Effector CD4-positive, alpha-beta T cell (primary cell): Measurements from ENCODE around the gene KLK8.
"Not testable (repeated sequence)": the region's sequence is repeated elsewhere in the genome, so short reads cannot be mapped to it uniquely, and the experiment has no call there.

ENCODE experiments used
- DNase-seq: peaks from one replicate; pipeline ENCODE4 v3.0.0-alpha.2; 2020

Gene KLK8

GRCh38 chr19:51016798-51017683 lies 15.6 kb upstream of the KLK8 start:
- DNase-seq, result peak; percentile 5

- no peak for DNase-seq
Measured at GRCh38 chr19:51015691-51016267, 14.4 kb upstream of the KLK8 start.

- no peak for DNase-seq
Measured at GRCh38 chr19:51014242-51014641, 12.8 kb upstream of the KLK8 start.

DNA sequence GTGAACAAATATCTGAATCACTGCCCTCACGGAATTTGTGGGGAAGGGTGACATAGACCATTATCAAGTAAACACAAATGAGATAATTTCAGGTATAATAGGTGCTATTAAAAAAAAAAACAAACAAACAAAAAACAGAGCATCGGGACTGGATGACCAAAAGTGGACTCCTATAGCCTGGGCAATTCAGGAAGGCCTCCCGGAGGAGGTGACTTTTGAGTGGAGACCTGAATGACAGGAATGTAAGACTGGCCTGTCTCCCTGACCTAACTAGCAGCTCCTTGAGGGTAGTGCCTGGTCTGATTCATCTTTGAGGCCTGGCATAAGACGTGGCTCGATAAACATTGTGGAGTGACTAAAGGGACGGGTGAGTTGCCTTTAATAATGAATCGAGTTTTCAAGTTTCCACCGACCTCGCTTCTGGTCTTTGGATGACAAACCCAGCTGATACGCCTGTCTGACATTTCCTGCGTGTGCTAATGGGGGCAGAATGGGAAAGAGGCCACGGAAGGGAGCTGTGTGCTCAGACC lies 11.3 kb upstream of the KLK8 start:
- no peak for DNase-seq

- DNase-seq, result no peak
Measured at GRCh38 chr19:51010066-51010795, 8.8 kb upstream of the KLK8 start.

GRCh38 chr19:51009061-51009891 lies 7.9 kb upstream of the KLK8 start:
- no peak for DNase-seq

- no peak for DNase-seq
Measured at GRCh38 chr19:51007488-51007887, 6.1 kb upstream of the KLK8 start.

GRCh38 chr19:51006406-51006805 lies 5.0 kb upstream of the KLK8 start:
- no peak for DNase-seq

GRCh38 chr19:51005248-51005647 lies 3.8 kb upstream of the KLK8 start:
- no peak for DNase-seq

DNA sequence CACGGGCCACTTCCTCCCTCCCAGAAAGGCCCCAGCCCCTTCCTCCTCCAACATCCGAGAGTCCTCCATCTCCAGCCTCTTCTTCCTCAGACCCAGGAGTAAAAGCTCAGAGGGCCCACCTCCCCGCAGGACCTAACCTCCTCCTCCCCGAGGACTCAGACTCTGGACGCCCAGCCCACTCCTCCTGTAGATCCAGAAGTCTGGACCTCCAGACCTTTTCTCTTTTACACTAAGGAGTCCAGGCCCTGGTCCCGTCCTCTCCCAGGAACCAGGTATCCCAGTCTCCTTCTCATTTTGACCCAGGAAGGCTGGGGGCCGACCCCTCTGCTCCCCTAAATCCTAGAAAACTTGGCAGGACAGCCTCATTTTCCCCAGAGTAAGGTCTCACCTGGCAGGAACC lies 1.9 kb upstream of the KLK8 start:
- DNase-seq, result no peak

DNA sequence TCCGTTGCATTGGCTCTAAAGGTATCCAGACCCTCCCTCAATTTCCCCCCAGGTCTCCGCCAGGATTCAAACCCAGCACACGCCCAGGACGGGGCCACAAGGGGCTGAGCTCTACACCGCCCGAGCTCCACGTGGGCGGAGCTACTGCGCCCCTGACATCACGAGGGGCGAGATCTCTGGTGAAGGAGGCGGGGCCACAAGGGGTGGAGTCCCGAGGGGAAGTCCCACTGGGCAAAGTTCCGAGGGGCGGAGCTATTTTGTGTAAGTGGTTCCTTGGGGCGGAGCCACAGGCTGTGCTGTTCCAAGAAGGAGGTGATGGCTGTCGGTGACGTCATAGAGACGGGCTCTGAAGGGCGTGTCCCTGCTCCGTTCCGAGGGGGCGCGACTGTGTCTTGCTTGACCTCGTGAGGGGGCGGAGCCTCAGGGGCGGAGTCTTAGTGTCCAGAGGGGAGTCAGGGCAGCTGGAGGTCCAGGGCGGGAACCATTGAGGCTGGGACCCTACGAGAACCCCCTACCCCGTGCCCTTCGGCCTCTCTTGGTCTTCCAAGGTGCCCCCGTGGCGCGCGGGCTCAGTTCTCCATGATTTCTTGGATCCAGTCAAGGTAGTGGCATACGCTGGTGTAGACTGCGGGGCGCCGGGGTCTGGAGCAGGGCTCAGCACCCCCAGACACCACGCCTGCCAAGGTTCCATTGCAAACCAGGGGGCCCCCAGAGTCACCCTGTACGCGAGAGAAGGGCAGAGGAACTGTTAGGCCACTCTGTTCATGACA lies 1.3 kb upstream of the KLK8 start:
- DNase-seq, result no peak

- DNase-seq, result no peak
Measured at GRCh38 chr19:51002089-51002532, 707 bp upstream of the KLK8 start.

DNA sequence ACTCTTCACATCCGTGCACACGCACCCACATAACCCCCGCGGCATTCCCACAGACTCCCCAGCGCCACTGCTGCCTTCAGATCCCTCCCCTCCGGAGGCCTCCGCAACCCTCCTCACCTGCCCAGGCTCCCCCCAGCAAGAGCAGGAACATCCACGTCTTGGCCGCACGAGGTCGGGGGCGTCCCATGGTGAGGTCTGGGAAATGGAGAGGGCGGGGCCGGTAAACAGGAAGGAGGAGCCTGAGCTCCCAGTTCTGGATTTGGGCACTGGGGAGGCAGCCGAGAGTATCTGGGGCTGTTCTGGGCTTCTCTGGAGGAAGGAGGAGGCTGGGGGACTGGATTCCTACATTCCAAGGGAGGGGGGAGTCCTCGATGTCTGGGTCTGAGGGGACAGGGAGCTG lies 423 bp downstream of the KLK8 start:
- DNase-seq, result no peak

- DNase-seq, result no peak
Measured at GRCh38 chr19:51000426-51000825, 978 bp downstream of the KLK8 start.

DNA sequence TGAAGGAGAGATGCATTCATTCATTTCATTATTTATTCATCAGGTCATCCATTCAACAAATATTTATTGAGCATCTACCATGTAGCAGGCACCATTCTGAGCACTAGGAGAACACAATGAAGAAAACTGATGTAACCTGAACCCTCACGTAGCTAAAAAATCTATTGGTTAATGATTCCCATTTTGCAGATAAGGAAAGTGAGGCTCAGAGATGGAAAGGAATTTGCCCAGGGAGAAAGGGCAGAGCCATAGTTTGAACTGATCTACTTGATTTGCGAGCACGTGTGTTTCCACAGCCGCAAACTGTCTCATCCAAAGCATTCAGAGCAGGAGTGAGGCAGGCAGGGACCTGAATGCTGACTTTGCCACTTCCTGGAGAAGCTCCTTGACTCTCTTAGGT lies 2.7 kb downstream of the KLK8 start:
- no peak for DNase-seq

DNA sequence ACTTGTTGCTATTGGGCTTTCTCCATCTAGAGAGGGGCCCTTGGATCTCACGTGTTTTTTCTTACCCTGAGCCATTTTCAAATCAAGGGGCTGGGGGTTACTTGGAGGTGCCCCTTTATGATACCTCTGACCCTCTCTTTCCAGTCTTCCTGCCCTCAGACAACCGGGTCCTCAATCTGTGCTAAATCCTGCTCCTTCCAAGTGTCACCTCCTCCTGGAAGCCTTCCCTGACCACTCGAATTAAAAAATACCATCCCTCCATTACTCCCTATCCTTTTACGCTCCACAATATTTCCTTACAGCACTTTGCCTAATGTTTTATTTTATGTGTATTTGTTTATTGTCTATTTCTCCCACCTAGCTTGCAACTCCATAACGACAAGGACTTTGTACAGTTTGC lies 3.3 kb downstream of the KLK8 start:
- DNase-seq, result no peak

- DNase-seq, result no peak
Measured at GRCh38 chr19:50994129-50994528, 7.3 kb downstream of the KLK8 start.

GRCh38 chr19:50992666-50993035 lies 8.8 kb downstream of the KLK8 start:
- no peak for DNase-seq

DNA sequence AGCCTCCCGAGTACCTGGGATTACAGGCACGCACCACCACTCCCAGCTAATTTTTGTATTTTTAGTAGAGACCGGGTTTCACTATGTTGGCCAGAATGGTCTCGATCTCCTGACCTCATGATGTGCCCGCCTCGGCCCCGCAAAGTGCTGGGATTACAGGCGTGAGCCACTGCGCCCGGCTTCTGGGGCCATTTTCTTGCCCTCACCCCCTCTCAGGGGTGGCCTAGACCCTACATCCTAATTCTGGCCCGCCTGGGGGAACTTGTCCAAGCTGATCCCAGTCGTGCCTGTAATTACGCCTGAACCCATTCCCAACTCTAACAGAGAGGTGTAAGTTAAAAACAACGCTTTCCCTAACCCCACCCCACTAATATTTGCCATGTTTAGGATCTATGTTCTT lies 17.0 kb downstream of the KLK8 start:
- DNase-seq, result not testable (repeated sequence)

DNA sequence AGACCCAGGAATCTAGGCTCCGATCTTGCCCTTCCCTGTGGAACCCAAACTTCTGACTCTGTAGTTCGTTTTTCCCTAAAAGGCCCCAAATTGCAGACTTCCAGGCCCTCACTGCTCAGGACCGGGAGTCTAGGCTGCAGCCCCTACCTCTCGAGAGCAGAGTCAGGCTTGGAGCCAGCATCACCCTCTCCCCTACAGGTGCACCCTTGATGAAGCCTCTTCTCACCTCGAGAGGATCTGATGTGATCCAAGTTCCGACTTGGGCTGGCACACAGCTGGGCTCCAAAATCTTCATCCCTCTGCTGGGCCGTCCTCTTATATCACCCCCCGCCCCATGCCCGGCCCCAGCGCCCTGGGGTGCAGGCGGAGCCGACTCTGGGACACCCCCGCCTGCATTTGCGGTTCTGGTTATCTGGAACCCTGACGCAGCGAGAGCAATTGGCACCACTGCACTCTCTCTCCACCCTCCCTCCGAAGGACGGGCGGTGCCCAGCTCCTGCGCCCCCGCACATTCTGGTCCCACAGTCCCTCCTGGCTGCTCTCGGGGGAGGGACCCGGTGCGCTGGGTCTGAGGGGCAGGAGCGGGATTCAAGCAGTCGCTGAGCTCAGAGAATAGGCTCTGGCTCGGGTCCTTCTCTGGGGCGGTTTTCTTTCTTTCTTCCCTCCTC lies 17.6 kb downstream of the KLK8 start, which contains the start of gene KLK7:
Gene KLK7 (minus strand): TSS at position 293 of the 668 bp plus-strand sequence. CDS start 1,518 bp downstream, outside the sequence.
- DNase-seq, result no peak

DNA sequence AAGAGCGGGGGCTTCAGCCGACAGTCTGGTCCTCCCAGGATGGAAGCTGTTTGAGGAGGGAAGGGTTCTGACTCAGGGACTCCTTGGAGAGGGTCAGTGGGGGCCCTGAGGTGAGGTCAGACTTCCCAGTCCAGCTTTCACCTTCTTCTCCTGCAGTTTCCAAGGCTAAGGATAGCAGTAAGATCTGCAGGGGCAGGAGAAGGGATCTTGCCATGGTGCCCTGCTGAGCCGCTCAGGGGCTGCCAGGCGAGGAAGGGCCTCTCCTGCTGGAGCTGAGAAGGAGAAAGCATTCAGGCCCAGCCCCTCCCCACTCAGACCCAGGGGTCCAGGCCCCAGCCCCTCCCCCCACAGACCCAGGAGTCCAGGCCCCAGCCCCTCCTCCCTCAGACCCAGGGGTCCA lies 19.2 kb downstream of the KLK8 start:
- DNase-seq, result no peak
